ENCODE results near the gene ARL11.

GRCh38 chr13:49676581-49677298 is 48.4 kb downstream of the ARL11 start:
- TF ChIP-seq CTCF (IDR thresholded peaks at IDR 0.05) (no peak), POLR2A (IDR thresholded peaks at IDR 0.05) (no peak)
